Motor neuron (in vitro differentiated cells): ENCODE measurements around the gene ZNF407. TPM values are rescaled to one million over a fixed set of nuclear protein-coding genes. Genes with fewer than 3 reads are reported as not detected.
"Not testable (repeated sequence)": the region's sequence is repeated elsewhere in the genome, so short reads cannot be mapped to it uniquely, and the experiment has no call there.

Source experiments
- ATAC-seq, 8 experiments: fragments of 200-7000 bp; cut with Tn5 transposase; replicated peaks in 6 of 8; 2 replicates each; pipeline ENCODE4 v1.8.0; 2021; ENCODE audit warnings: mild to moderate bottlenecking in 8 of 8, moderate library complexity in 8 of 8
- H3K27ac ChIP-seq, 2 donors: fragments of 250-450 bp; sonication (Bioruptor Pico); 2 replicates each; pipeline ENCODE4 v1.9.0; 2021; ENCODE audit warnings: antibody characterized with exemption in 2 of 2, mild to moderate bottlenecking in 2 of 2, moderate library complexity in 1 of 2
- H3K4me1 ChIP-seq, 2 donors: fragments of 250-450 bp; sonication (Bioruptor Pico); replicated peaks in 1 of 2; 2 replicates each; pipeline ENCODE4 v1.6.1; 2021; ENCODE audit warnings: antibody characterized with exemption in 2 of 2, mild to moderate bottlenecking in 2 of 2, moderate library complexity in 1 of 2
- H3K4me3 ChIP-seq, 5 donors: fragments of 250-450 bp; sonication (Bioruptor Pico); 2 replicates each; pipeline ENCODE4 v1.9.0; 2021; ENCODE audit warnings: antibody characterized with exemption in 5 of 5, mild to moderate bottlenecking in 5 of 5, moderate library complexity in 4 of 5
- WGBS, 10 experiments: fragments of 450-650 bp; shearing (Covaris generic); methylation state at CpG; one replicate each; pipeline ENCODE4 v1.0.0; 2022; 5-methylcytosine and 5-hydroxymethylcytosine counted together
- in situ Hi-C, 9 experiments: fragments of 400-800 bp; cut with MboI; loops; one replicate each; pipeline ENCODE4 v1.15.0; 2021; ENCODE audit warnings: low sequenced_read_pairs in 9 of 9, low pct_unique_long_range_greater_than_20kb in 2 of 9; ENCODE audit not compliant: unreplicated experiment in 9 of 9
- total RNA-seq, 8 experiments: library from RNA; unstranded; fragments of 300-600 nt; gene quantifications; 2 replicates each; pipeline versions ENCODE4 v1.2.3 to v1.2.4, GENCODE V29; 2022

ZNF407 gene
- total RNA-seq, 8 experiments from 2014 or later: 7.9 to 23.6 (median 11.6) TPM

GRCh38 chr18:74565164-74565563 lies 32.5 kb upstream of the ZNF407 start:
- in situ Hi-C loops: loop anchor here in 1 of 9 experiments (25.0 kb wide), 1 partner anchor 378 kb away; no protein-coding TSS in a partner anchor

DNA sequence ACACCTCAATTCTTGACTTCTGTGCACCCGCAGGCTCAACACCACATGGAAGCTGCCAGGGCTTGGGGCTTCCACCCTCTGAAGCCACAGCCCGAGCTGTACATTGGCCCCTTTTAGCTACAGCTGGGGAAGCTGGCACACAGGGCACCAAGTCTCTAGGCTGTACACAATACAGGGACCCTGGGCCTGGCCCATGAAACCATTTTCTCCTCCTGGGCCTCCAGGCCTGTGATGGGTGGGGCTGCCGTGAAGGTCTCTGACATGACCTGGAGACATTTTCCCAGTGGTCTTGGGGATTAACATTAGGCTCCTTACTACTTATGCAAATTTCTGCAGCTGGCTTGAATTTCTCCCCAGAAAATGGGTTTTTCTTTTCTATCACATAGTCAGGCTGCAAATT lies 31.7 kb upstream of the ZNF407 start:
- 40 to 100% (median 67%) methylated on average over 1 to 2 of the region's 3 CpGs; no CpG with 5 or more reads in 5 of the 10 experiments for WGBS, 10 experiments
- in situ Hi-C loops: loop anchor here in 1 of 9 experiments (25.0 kb wide), 1 partner anchor 379 kb away; no protein-coding TSS in a partner anchor
- ATAC-seq: not testable (repeated sequence)

More at GRCh38 chr18:74565164-74565563, 32.5 kb upstream of the ZNF407 start:
- H3K27ac ChIP-seq, H3K4me1 ChIP-seq, ATAC-seq, H3K4me3 ChIP-seq: not testable (repeated sequence)
- WGBS, 10 experiments: 0 to 83% (median 27%) methylated on average over 1 of the region's 1 CpG; no CpG with 5 or more reads in 6 of the 10 experiments

DNA sequence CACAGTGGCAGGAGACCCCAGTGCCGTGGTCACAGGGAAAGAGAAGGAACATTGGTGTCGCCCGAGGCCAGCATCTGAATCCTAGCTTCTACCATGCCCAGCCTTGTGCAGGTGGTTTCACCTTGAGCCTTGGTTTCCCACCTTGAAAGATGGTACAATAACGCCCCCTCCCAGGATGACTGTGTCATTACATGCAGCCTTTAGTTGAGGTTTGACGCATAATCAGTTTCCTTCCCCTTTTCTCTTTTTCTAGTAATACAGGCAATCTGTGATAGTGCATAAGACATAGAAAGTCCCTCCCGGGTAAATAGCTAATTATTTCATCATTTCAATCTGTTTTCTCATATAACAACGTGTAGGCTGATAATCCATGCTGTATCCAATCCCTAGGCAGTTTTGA lies 29.8 kb upstream of the ZNF407 start:
- no peak for ATAC-seq
- in situ Hi-C loops: loop anchor here in 1 of 9 experiments (25.0 kb wide), 1 partner anchor 381 kb away; no protein-coding TSS in a partner anchor

More for the DNA sequence above, 31.7 kb upstream of the ZNF407 start:
- H3K4me3 ChIP-seq, H3K4me1 ChIP-seq, H3K27ac ChIP-seq: not testable (repeated sequence)

DNA sequence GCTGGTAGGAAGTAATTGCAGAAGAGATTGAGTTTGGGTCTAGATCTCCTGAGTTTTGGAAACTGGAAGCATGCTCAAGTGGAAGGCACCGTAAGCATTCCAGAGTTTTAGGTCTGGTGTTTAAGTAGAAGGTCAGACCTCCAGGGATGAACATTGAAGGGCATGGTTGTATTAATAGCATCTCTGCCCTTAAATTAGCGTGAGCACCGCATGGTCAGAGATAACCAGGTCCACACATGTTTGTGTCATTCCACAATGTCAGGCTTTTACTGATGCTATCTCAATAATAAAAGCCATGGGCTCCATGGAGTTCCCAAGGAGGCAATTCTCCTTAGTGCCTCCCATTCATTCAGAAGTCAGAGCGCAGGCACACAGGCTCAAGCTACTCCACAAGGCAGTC lies 28.3 kb upstream of the ZNF407 start:
- whole genome bisulfite sequencing, 10 experiments: 50 to 100% (median 83%) methylated on average over 1 to 4 of the region's 4 CpGs; no CpG with 5 or more reads in 1 of the 10 experiments
- no peak for ATAC-seq
- Histone ChIP-seq H3K4me3 (no peak overlapping the region), H3K27ac (no peak overlapping the region), H3K4me1 (peaks cover 0 to 6% of the 10 kb centered on the region in 2 donors)
- in situ Hi-C loops: loop anchor here in 1 of 9 experiments (25.0 kb wide), 1 partner anchor 382 kb away; no protein-coding TSS in a partner anchor

More for the DNA sequence above, 29.8 kb upstream of the ZNF407 start:
- Histone ChIP-seq H3K4me1 (no peaks in the 10 kb centered on the region), H3K4me3 (no peak overlapping the region), H3K27ac (no peak overlapping the region)
- WGBS, 10 experiments: 0 to 90% (median 36%) methylated on average over 1 to 6 of the region's 7 CpGs; no CpG with 5 or more reads in 1 of the 10 experiments

- Histone ChIP-seq H3K27ac (no peak overlapping the region), H3K4me1 (peaks cover 0 to 7% of the 10 kb centered on the region in 2 donors), H3K4me3 (no peak overlapping the region)
- WGBS, 10 experiments: 24 to 94% (median 72%) methylated on average over 1 to 4 of the region's 4 CpGs
- in situ Hi-C loops: loop anchor here in 1 of 9 experiments (25.0 kb wide), 1 partner anchor 383 kb away; no protein-coding TSS in a partner anchor
- ATAC-seq: no peak
Measured at GRCh38 chr18:74570266-74570665, 27.4 kb upstream of the ZNF407 start.

GRCh38 chr18:74571895-74572680 lies 25.6 kb upstream of the ZNF407 start:
- in situ Hi-C loops: loop anchor here in 1 of 9 experiments (25.0 kb wide), 1 partner anchor 385 kb away; no protein-coding TSS in a partner anchor
- Histone ChIP-seq H3K27ac (no peak overlapping the region), H3K4me3 (no peak overlapping the region), H3K4me1 (peaks cover 0 to 7% of the 10 kb centered on the region in 2 donors)
- ATAC-seq: no peak
- 53 to 93% (median 70%) methylated on average over 2 to 12 of the region's 12 CpGs; no CpG with 5 or more reads in 2 of the 10 experiments for WGBS, 10 experiments

DNA sequence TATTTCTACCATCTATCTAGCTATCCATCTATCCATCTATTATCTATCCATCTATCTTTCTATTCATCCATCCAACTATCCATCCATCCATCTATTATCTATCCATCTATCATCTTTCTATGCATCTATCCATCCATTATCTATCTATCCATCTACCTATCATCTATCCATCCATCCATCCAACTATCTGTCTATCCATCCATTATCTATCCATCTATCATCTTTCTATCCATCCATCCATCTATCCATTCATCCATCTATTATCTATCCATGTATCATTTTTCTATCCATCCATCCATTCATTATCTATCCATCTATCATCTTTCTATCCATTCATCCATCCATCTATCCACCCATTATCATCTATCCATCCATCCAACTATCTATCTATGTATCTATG lies 24.6 kb upstream of the ZNF407 start:
- no peak overlapping the region for H3K27ac ChIP-seq
- in situ Hi-C loops: loop anchor here in 1 of 9 experiments (25.0 kb wide), 1 partner anchor 386 kb away; no protein-coding TSS in a partner anchor
- no peak overlapping the region for H3K4me3 ChIP-seq
- ATAC-seq: no peak
- H3K4me1 ChIP-seq: peaks cover 0 to 7% of the 10 kb centered on the region in 2 donors

DNA sequence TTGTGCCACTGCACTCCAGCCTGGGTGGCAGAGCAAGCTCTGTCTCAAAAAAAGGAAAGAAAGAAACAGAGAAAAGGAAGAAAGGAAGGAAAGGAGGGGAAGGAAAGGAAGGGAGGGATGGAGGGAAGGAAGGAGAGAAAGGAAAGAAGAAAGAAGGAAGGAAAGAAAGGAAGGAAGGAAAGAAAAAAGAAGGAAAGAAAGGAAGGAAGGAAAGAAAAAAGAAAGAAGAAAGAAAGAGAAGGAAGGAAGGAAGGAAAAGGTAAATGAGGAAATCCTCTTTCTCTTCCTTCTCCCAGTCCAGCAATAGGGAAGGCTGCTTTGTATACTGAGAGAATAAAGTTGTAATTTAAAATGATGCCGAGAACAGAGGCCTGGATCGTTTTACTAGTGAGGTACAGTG lies 22.8 kb upstream of the ZNF407 start:
- Histone ChIP-seq H3K4me1 (peaks cover 0 to 7% of the 10 kb centered on the region in 2 donors), H3K4me3 (no peak overlapping the region), H3K27ac (no peak overlapping the region)
- WGBS, 10 experiments: 0 to 100% (median 60%) methylated on average over 1 to 2 of the region's 2 CpGs
- in situ Hi-C loops: loop anchor here in 1 of 9 experiments (25.0 kb wide), 1 partner anchor 388 kb away; no protein-coding TSS in a partner anchor
- no peak for ATAC-seq

GRCh38 chr18:74577019-74577418 lies 20.7 kb upstream of the ZNF407 start:
- 6 to 84% (median 77%) methylated on average over 1 to 4 of the region's 5 CpGs; no CpG with 5 or more reads in 3 of the 10 experiments for WGBS, 10 experiments
- Histone ChIP-seq H3K4me1 (peaks cover 0 to 7% of the 10 kb centered on the region in 2 donors), H3K4me3 (no peak overlapping the region), H3K27ac (no peak overlapping the region)
- in situ Hi-C loops: no loop called here
- ATAC-seq: no peak

- H3K4me1 ChIP-seq: no peaks in the 10 kb centered on the region
- ATAC-seq: no peak
- no peak overlapping the region for H3K27ac ChIP-seq
- in situ Hi-C loops: no loop called here
- 0 to 60% (median 45%) methylated on average over 1 to 5 of the region's 8 CpGs; no CpG with 5 or more reads in 3 of the 10 experiments for WGBS, 10 experiments
- H3K4me3 ChIP-seq: no peak overlapping the region
Measured at GRCh38 chr18:74579496-74580065, 18.1 kb upstream of the ZNF407 start.

- H3K4me3 ChIP-seq: no peak overlapping the region
- H3K27ac ChIP-seq: no peak overlapping the region
- in situ Hi-C loops: no loop called here
- H3K4me1 ChIP-seq: no peaks in the 10 kb centered on the region
- 44 to 100% (median 80%) methylated on average over 1 to 6 of the region's 6 CpGs for WGBS, 10 experiments
- no peak for ATAC-seq
Measured at GRCh38 chr18:74582642-74583041, 15.0 kb upstream of the ZNF407 start.

GRCh38 chr18:74587441-74587840 lies 10.2 kb upstream of the ZNF407 start:
- 67 to 100% (median 81%) methylated on average over 2 to 8 of the region's 8 CpGs; no CpG with 5 or more reads in 3 of the 10 experiments for WGBS, 10 experiments
- in situ Hi-C loops: no loop called here
- ATAC-seq: no peak
- Histone ChIP-seq H3K4me1 (no peaks in the 10 kb centered on the region), H3K4me3 (no peak overlapping the region), H3K27ac (no peak overlapping the region)

GRCh38 chr18:74589021-74589420 lies 8.6 kb upstream of the ZNF407 start:
- H3K27ac ChIP-seq: no peak overlapping the region
- H3K4me1 ChIP-seq: no peaks in the 10 kb centered on the region
- no peak for ATAC-seq
- in situ Hi-C loops: no loop called here
- WGBS, 10 experiments: 40 to 100% (median 67%) methylated on average over 1 to 5 of the region's 6 CpGs; no CpG with 5 or more reads in 1 of the 10 experiments
- H3K4me3 ChIP-seq: no peak overlapping the region
